Common myeloid progenitor, CD34-positive (primary cell): ENCODE results near the gene NEK7.

ENCODE experiments used
- CTCF ChIA-PET: fragments of 350-600 bp; sonication (Branson Sonifier 250); formaldehyde crosslinking; loops from one replicate; lab custom pipeline; 2021; ENCODE audit warnings: antibody characterized with exemption; lab: Charles Lee
- POLR2A ChIA-PET: fragments of 350-600 bp; sonication (Branson Sonifier 250); formaldehyde crosslinking; loops from one replicate; lab custom pipeline; 2021; ENCODE audit warnings: antibody characterized with exemption; lab: Charles Lee
- DNase-seq, 3 donors: peaks; one replicate each; pipeline versions ENCODE4 v3.0.0 to v3.0.0-alpha.2; 2013
- H3K27ac ChIP-seq, 2 experiments: 1 replicate in 1 of 2; 2 replicates in 1 of 2; pipeline ENCODE4 v1.7.0; 2013; ENCODE audit warnings: inconsistent platforms in 2 of 2, low read length in 2 of 2, mild to moderate bottlenecking in 2 of 2, low read depth in 1 of 2, moderate library complexity in 1 of 2; ENCODE audit not compliant: severe bottlenecking in 2 of 2, insufficient read depth in 1 of 2, poor library complexity in 1 of 2
- H3K27me3 ChIP-seq, 5 experiments: replicated peaks in 2 of 5; 1 replicate in 3 of 5; 2 replicates in 2 of 5; pipeline versions ENCODE4 v1.6.1 to v1.7.0; 2013; ENCODE audit warnings: low read length in 4 of 5, mild to moderate bottlenecking in 2 of 5, moderate library complexity in 2 of 5, inconsistent platforms in 1 of 5; ENCODE audit not compliant: insufficient read depth in 5 of 5, control insufficient read depth in 4 of 5
- H3K36me3 ChIP-seq, 4 experiments: 1 replicate in 2 of 4; 2 replicates in 2 of 4; pipeline versions ENCODE4 v1.6.1 to v1.7.0; 2013; ENCODE audit warnings: low read length in 3 of 4, control low read depth in 1 of 4, mild to moderate bottlenecking in 1 of 4; ENCODE audit not compliant: control insufficient read depth in 4 of 4, insufficient read depth in 4 of 4
- H3K4me1 ChIP-seq, 4 experiments: 1 replicate in 3 of 4; 2 replicates in 1 of 4; pipeline versions ENCODE4 v1.6.1 to v1.7.1; 2013; ENCODE audit warnings: low read length in 3 of 4, mild to moderate bottlenecking in 3 of 4, control low read depth in 1 of 4, inconsistent platforms in 1 of 4, moderate library complexity in 1 of 4; ENCODE audit not compliant: control insufficient read depth in 4 of 4, insufficient read depth in 4 of 4; ENCODE audit errors: control extremely low read depth in 1 of 4
- H3K4me3 ChIP-seq, 7 experiments: 1 replicate in 4 of 7; 2 replicates in 3 of 7; pipeline versions ENCODE4 v1.5.1 to v1.7.0; 2013; ENCODE audit warnings: mild to moderate bottlenecking in 7 of 7, low read length in 6 of 7, moderate library complexity in 6 of 7, inconsistent platforms in 2 of 7, low read depth in 2 of 7, control low read depth in 1 of 7; ENCODE audit not compliant: insufficient read depth in 4 of 7, control insufficient read depth in 1 of 7; ENCODE audit errors: extremely low read depth in 1 of 7
- H3K9me3 ChIP-seq, 5 experiments: 1 replicate in 4 of 5; 2 replicates in 1 of 5; pipeline versions ENCODE4 v1.6.1 to v1.7.1; 2013; ENCODE audit warnings: low read length in 4 of 5, mild to moderate bottlenecking in 2 of 5, inconsistent platforms in 1 of 5, low read depth in 1 of 5, moderate library complexity in 1 of 5; ENCODE audit not compliant: control insufficient read depth in 4 of 5, insufficient read depth in 2 of 5; ENCODE audit errors: control extremely low read depth in 1 of 5
- WGBS: methylation state at CpG from one replicate; pipeline ENCODE4 v1.1.5; 2013; ENCODE audit not compliant: insufficient coverage; 5-methylcytosine and 5-hydroxymethylcytosine counted together

The NEK7 gene

GRCh38 chr1:198155253-198155652 is 1.5 kb upstream of the NEK7 start:
- no peak for DNase-seq
- 93% methylated on average over 4 of the region's 5 CpGs for WGBS

GRCh38 chr1:198156111-198156744 is 570 bp upstream of the NEK7 start:
- WGBS, result 0% methylated on average over 12 of the region's 13 CpGs
- POLR2A ChIA-PET, result interaction anchor here (0.7 to 1.6 kb wide), 3 partner anchors 16 to 526 kb away, joined by 3 to 9 read pairs (median 3); no protein-coding TSS in a partner anchor
- H3K4me1 ChIP-seq, result peaks cover 22 to 46% (median 31%) of the 10 kb centered on the region in 4 experiments

More at GRCh38 chr1:198155253-198155652, 1.5 kb upstream of the NEK7 start:
- Histone ChIP-seq H3K36me3 (no peaks in the 10 kb centered on the region), H3K9me3 (no peaks in the 10 kb centered on the region), H3K4me1 (peaks cover 18 to 39% (median 29%) of the 10 kb centered on the region in 4 experiments), H3K4me3 (no peak overlapping the region), H3K27ac (no peak overlapping the region), H3K27me3 (no peaks in the 10 kb centered on the region)
- ChIA-PET CTCF (interaction anchor here (0.7 to 2.0 kb wide), 8 partner anchors 10 to 508 kb away, joined by 3 to 12 read pairs (median 3); no protein-coding TSS in a partner anchor), POLR2A (no interaction called here)

GRCh38 chr1:198157241-198157846 is 546 bp downstream of the NEK7 start:
- CTCF ChIA-PET, result interaction anchor here (1.0 to 2.1 kb wide), 7 partner anchors 13 to 122 kb away, joined by 3 to 12 read pairs (median 4); no protein-coding TSS in a partner anchor
- under 1% methylated on average over 52 of the region's 62 CpGs for WGBS
- Histone ChIP-seq H3K27me3 (no peaks in the 10 kb centered on the region), H3K4me3 (peak overlapping the region; percentile 87 to 98 (median 94)), H3K9me3 (no peaks in the 10 kb centered on the region), H3K36me3 (no peaks in the 10 kb centered on the region), H3K27ac (peak overlapping the region; percentile 88 to 93), H3K4me1 (peaks cover 27 to 49% (median 38%) of the 10 kb centered on the region in 4 experiments)
- DNase-seq, result peak; percentile 90 to 92 (median 90)
- POLR2A ChIA-PET, result interaction anchor here (1.4 to 2.1 kb wide), 4 partner anchors 10 to 31 kb away, joined by 7 to 9 read pairs (median 9); no protein-coding TSS in a partner anchor

More at GRCh38 chr1:198156111-198156744, 570 bp upstream of the NEK7 start:
- peak; percentile 89 to 96 (median 94) for DNase-seq
- Histone ChIP-seq H3K9me3 (no peaks in the 10 kb centered on the region), H3K27me3 (no peaks in the 10 kb centered on the region), H3K4me3 (peak overlapping the region; percentile 87 to 98 (median 94)), H3K27ac (peak overlapping the region; percentile 73 to 93), H3K36me3 (no peaks in the 10 kb centered on the region)
- CTCF ChIA-PET, result interaction anchor here (0.6 to 2.0 kb wide), 10 partner anchors 10 to 511 kb away, joined by 3 to 12 read pairs (median 3); no protein-coding TSS in a partner anchor

- Histone ChIP-seq H3K36me3 (no peaks in the 10 kb centered on the region), H3K9me3 (no peaks in the 10 kb centered on the region), H3K4me1 (peaks cover 31 to 52% (median 40%) of the 10 kb centered on the region in 4 experiments), H3K27ac (peak overlapping the region; percentile 89 to 93), H3K27me3 (no peaks in the 10 kb centered on the region), H3K4me3 (peak overlapping the region; percentile 87 to 98 (median 94))
- 4% methylated on average over 12 of the region's 17 CpGs for WGBS
- ChIA-PET POLR2A (interaction anchor here (0.5 to 2.1 kb wide), 7 partner anchors 10 to 519 kb away, joined by 3 to 9 read pairs (median 4); no protein-coding TSS in a partner anchor), CTCF (interaction anchor here (0.7 to 2.1 kb wide), 10 partner anchors 12 to 121 kb away, joined by 3 to 11 read pairs (median 3); no protein-coding TSS in a partner anchor)
- DNase-seq, result peak; percentile 53 to 84 (median 75)
Observed at GRCh38 chr1:198157847-198158725, 1.3 kb downstream of the NEK7 start.

GRCh38 chr1:198158735-198159589 is 2.2 kb downstream of the NEK7 start:
- Histone ChIP-seq H3K9me3 (no peaks in the 10 kb centered on the region), H3K4me1 (peaks cover 31 to 49% (median 39%) of the 10 kb centered on the region in 4 experiments), H3K27ac (peak overlapping the region; percentile 89 to 93), H3K4me3 (peak overlapping the region; percentile 69 to 97 (median 90)), H3K36me3 (no peaks in the 10 kb centered on the region), H3K27me3 (no peaks in the 10 kb centered on the region)
- ChIA-PET POLR2A (interaction anchor here (0.5 to 2.1 kb wide), 8 partner anchors 9 to 519 kb away, joined by 3 to 9 read pairs (median 4); no protein-coding TSS in a partner anchor), CTCF (interaction anchor here (0.7 to 2.1 kb wide), 10 partner anchors 11 to 120 kb away, joined by 3 to 11 read pairs (median 3); no protein-coding TSS in a partner anchor)
- WGBS, result 0% methylated on average over 21 of the region's 37 CpGs
- peak; percentile 89 to 92 (median 90) for DNase-seq
